Measurements from ENCODE around the gene TMED8. TPM values are rescaled to one million over a fixed set of nuclear protein-coding genes. Genes with fewer than 3 reads are reported as not detected.
"Not testable (repeated sequence)": the region's sequence is repeated elsewhere in the genome, so short reads cannot be mapped to it uniquely, and the experiment has no call there.

Gene TMED8
- total RNA-seq, 1 experiment from 2014 or later = 13.6 TPM

DNA sequence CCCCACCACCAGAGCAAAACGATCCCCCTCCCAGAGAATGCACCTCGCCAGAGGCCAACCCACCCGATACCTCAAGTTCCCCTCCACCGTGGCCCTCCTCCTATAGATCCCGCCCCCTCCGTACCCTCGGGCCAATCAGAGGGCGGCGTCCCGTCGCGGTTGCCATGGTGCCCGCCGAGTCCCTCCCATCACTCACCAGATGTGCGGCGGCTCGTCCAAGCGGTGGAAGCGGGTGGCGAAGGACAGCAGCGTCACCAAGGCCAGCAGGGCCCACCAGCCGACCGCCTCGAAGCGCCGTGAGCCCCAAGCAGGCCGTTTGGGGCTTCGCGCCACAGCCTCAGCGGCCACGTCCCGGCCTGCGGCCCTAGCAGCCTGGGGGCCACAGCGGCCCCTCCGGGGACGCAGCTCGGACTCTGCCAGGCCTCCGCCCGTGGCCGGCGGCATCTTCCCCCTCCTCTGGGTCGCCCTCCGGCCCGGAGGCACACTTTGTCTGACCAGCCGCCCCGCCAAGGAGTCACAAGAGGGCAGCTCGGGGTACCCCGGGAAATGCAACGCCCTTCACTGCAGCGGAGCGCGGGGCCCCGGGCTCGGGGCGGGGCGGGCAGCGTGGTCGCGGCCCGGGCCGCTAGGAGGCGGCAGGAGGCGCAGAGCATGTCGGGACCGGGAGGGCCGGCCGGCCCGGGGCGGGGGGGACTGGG lies 56.5 kb downstream of the TMED8 start, which contains the start of gene POMT2:
POMT2 (minus strand) TSS at position 646 of the 698 bp plus-strand sequence; CDS start at position 444, 202 bp downstream.
- peak; percentile 92 to 94 for DNase-seq
- no peaks in the 10 kb centered on the region for H3K9me3 ChIP-seq (replicated peaks)
- H3K4me1 ChIP-seq = peaks cover 38% of the 10 kb centered on the region
- H3K36me3 ChIP-seq = no peaks in the 10 kb centered on the region
- H3K27me3 ChIP-seq = no peaks in the 10 kb centered on the region
- peak within 1 kb of the TSS; percentile 93 for H3K27ac ChIP-seq
- H3K4me3 ChIP-seq = peak within 1 kb of the TSS; percentile 97

GRCh38 chr14:77319422-77319821 lies 57.5 kb downstream of the TMED8 start:
- Histone ChIP-seq H3K4me3 (peak overlapping the region; percentile 97), H3K27ac (no peak overlapping the region), H3K9me3 (replicated peaks) (no peaks in the 10 kb centered on the region), H3K4me1 (peaks cover 48% of the 10 kb centered on the region), H3K27me3 (no peaks in the 10 kb centered on the region), H3K36me3 (no peaks in the 10 kb centered on the region)
- peak in 1 of 2 experiments; percentile 36 for DNase-seq

GRCh38 chr14:77318756-77319155 lies 58.1 kb downstream of the TMED8 start:
- H3K27me3 ChIP-seq; H3K9me3 ChIP-seq (replicated peaks); H3K4me3 ChIP-seq; H3K27ac ChIP-seq; DNase-seq; H3K36me3 ChIP-seq: not testable (repeated sequence)
- peaks cover 54% of the 10 kb centered on the region for H3K4me1 ChIP-seq

GRCh38 chr14:77318006-77318553 lies 58.8 kb downstream of the TMED8 start:
- Histone ChIP-seq H3K27me3 (no peaks in the 10 kb centered on the region), H3K4me3 (no peak overlapping the region), H3K9me3 (replicated peaks) (no peaks in the 10 kb centered on the region), H3K36me3 (no peaks in the 10 kb centered on the region), H3K27ac (peak overlapping the region; percentile 27), H3K4me1 (peaks cover 61% of the 10 kb centered on the region)
- peak; percentile 37 to 68 for DNase-seq

GRCh38 chr14:77316872-77317301 lies 60.0 kb downstream of the TMED8 start:
- no peak for DNase-seq
- H3K27ac ChIP-seq = no peak overlapping the region
- no peak overlapping the region for H3K4me3 ChIP-seq
- H3K36me3 ChIP-seq = no peaks in the 10 kb centered on the region
- H3K4me1 ChIP-seq = peaks cover 59% of the 10 kb centered on the region
- no peaks in the 10 kb centered on the region for H3K9me3 ChIP-seq (replicated peaks)
- H3K27me3 ChIP-seq = no peaks in the 10 kb centered on the region

DNA sequence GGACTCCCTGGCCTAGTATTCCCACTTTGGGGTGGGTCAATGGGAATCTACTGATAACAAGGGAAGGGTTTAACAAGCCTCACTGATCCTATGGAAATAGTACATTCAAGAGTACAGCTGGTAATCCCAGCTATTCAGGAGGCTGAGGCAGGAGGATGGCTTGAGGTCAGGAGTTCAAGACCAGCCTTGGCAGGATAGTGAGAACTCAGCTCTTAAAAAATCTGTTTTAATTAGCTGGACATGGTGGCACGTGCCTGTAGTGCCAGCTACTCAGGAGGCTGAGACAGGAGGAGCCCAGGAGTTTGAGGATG lies 60.7 kb downstream of the TMED8 start:
- Histone ChIP-seq H3K36me3 (no peaks in the 10 kb centered on the region), H3K27ac (peak overlapping the region; percentile 56), H3K27me3 (no peaks in the 10 kb centered on the region), H3K9me3 (replicated peaks) (no peaks in the 10 kb centered on the region), H3K4me1 (peaks cover 58% of the 10 kb centered on the region), H3K4me3 (no peak overlapping the region)
- DNase-seq = no peak

DNA sequence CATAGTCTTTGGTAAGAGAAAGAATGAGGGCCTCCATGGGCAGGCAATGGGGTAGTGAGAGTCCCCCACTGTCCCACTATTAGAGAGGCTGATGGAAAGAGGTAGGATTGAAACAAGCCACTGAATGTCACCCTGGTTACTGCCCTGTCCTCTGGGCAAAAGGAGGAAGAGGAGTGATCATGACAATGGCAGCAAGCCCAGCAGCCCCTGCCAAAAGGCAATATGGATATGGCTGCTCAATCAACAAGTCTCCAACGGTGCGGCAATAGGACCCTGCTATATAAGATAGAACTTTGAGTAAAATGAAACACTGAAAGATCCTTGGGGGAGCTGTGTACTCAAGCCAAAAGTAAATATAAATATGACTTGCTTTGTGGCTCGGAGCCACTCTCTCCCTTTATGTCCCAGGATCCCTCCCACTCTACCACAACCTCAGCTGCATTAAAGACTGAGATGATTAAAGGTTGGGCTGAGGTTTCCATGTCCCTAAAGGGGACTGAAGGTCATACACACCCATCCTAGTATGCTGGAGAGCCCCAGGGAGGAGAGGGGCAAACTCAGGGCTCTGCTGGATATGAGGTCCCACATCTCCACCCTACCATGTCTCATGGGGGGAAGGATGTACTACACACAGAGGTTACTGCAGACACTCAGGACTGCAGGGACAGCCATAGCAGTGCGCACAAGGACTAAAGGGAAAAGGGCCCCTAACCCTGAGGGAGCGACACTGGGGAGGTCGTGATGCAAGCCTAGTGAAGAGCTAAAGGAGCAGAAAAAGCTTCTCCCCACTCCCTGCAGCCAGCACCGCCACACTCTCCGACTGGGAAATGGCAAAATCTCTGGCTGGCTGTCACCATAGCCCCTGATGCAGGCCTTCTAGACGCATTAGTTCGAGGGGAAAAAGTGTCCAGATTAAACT lies 62.1 kb downstream of the TMED8 start:
- Histone ChIP-seq H3K9me3 (replicated peaks) (no peaks in the 10 kb centered on the region), H3K27me3 (no peaks in the 10 kb centered on the region), H3K27ac (peak overlapping the region; percentile 56; the same call in 1 of the 2 replicates), H3K4me3 (no peak overlapping the region), H3K4me1 (peaks cover 57% of the 10 kb centered on the region), H3K36me3 (no peaks in the 10 kb centered on the region)
- peak in 1 of 2 experiments; percentile 17 for DNase-seq

- H3K27ac ChIP-seq = no peak overlapping the region
- no peak overlapping the region for H3K4me3 ChIP-seq
Measured at GRCh38 chr14:77314043-77314442, 62.9 kb downstream of the TMED8 start.

DNA sequence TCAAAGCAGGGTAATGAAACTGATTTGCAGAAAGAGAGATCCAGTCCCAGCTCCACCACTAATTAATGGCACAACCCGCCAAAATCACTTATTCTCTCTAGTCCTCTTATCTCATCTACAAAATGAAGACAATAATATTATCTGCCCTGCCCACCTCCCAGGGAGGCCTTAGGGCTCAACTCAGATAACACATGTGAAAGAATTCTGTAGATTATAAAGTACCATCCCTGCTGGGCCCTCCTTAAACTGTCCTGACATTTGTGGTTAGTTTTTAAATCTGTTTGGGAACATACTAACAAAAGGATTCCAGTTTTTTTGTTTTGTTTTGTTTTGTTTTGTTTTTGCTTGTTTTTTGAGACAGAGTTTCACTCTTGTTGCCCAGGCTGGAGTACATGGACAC lies 63.5 kb downstream of the TMED8 start:
- H3K27ac ChIP-seq = no peak overlapping the region
- no peaks in the 10 kb centered on the region for H3K9me3 ChIP-seq (replicated peaks)
- H3K4me3 ChIP-seq = no peak overlapping the region
- 0 out of 2 replicates have a peak, but pooled peaks cover 4% of the 10 kb centered on the region for H3K36me3 ChIP-seq
- DNase-seq = no peak
- peaks cover 56% of the 10 kb centered on the region for H3K4me1 ChIP-seq
- no peaks in the 10 kb centered on the region for H3K27me3 ChIP-seq

More at GRCh38 chr14:77314043-77314442, 62.9 kb downstream of the TMED8 start:
- Histone ChIP-seq H3K4me1 (peaks cover 54% of the 10 kb centered on the region), H3K9me3 (replicated peaks) (no peaks in the 10 kb centered on the region), H3K27me3 (no peaks in the 10 kb centered on the region), H3K36me3 (no peaks in the 10 kb centered on the region)
- no peak for DNase-seq

- Histone ChIP-seq H3K4me1 (peaks cover 54% of the 10 kb centered on the region), H3K4me3 (no peak overlapping the region), H3K27ac (no peak overlapping the region), H3K9me3 (replicated peaks) (no peaks in the 10 kb centered on the region), H3K27me3 (no peaks in the 10 kb centered on the region), H3K36me3 (0 out of 2 replicates have a peak, but pooled peaks cover 4% of the 10 kb centered on the region)
- no peak for DNase-seq
Measured at GRCh38 chr14:77311217-77311616, 65.7 kb downstream of the TMED8 start.

- DNase-seq = no peak
Measured at GRCh38 chr14:77310026-77310425, 66.9 kb downstream of the TMED8 start.

GRCh38 chr14:77309131-77309530 lies 67.8 kb downstream of the TMED8 start:
- H3K36me3 ChIP-seq = 0 out of 2 replicates have a peak, but pooled peaks cover 8% of the 10 kb centered on the region
- H3K27ac ChIP-seq = no peak overlapping the region
- no peak overlapping the region for H3K4me3 ChIP-seq
- no peak for DNase-seq
- peaks cover 54% of the 10 kb centered on the region for H3K4me1 ChIP-seq
- no peaks in the 10 kb centered on the region for H3K9me3 ChIP-seq (replicated peaks)
- H3K27me3 ChIP-seq = no peaks in the 10 kb centered on the region

More at GRCh38 chr14:77310026-77310425, 66.9 kb downstream of the TMED8 start:
- Histone ChIP-seq H3K27me3 (no peaks in the 10 kb centered on the region), H3K4me3 (no peak overlapping the region), H3K4me1 (peaks cover 54% of the 10 kb centered on the region), H3K36me3 (0 out of 2 replicates have a peak, but pooled peaks cover 8% of the 10 kb centered on the region), H3K9me3 (replicated peaks) (no peaks in the 10 kb centered on the region), H3K27ac (no peak overlapping the region)

DNA sequence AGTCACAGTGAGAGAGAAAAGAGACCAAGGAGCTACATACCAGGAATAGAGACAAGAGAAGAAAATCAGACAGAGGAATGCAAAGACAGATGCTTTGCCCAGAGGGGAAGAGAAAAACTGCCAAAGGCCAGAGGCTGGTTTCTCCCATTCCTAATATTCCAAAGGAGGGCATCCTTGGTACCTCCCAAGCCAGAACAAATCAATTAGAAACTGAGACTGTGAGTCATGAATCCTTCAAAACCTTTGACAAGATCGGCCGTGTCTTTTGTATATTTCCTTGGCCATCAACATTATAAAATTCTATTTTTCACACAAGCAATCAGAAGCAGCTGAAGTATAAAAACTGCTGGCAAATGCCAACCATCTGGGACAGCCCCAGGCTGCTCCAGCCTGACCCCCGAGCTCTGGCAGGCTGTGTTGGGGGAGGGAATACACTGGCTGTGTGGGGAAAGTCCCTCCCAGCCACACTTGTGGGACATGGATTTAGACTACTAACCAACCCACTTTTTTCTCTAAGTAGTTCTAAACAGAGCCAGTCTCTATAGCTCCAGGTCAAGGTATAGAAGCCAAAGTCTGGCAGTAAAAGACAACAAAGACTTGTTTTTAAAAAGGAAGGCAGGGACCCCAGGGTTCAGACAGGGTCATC lies 69.9 kb downstream of the TMED8 start:
- Histone ChIP-seq H3K4me1 (peaks cover 56% of the 10 kb centered on the region), H3K4me3 (peak overlapping the region; percentile 16), H3K27ac (peak overlapping the region; percentile 100)

DNA sequence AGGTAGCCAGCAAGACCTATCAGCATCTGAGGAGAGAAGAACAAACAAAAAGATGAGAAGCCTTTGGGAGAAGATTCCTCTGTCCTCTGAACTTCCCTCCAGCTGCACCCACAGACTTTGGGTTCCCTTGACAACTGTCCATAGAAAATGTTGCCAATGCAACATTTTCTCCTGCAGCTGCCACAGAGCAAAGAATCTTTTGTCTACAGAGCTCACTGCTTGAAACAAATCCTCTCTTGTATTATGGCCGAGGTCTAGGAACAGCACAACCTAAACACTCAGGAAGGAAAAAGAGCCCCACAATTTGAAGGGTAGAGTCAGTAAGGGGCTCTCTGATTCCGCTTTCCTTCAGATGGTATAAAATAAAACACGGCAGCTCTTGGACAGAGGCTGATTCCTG lies 70.5 kb downstream of the TMED8 start:
- 0 out of 2 replicates have a peak, but pooled peaks cover 8% of the 10 kb centered on the region for H3K36me3 ChIP-seq
- DNase-seq = peak; percentile 67 to 86
- H3K9me3 ChIP-seq (replicated peaks) = no peaks in the 10 kb centered on the region
- peaks cover 57% of the 10 kb centered on the region for H3K4me1 ChIP-seq
- peak overlapping the region; percentile 16 for H3K4me3 ChIP-seq
- H3K27me3 ChIP-seq = no peaks in the 10 kb centered on the region
- peak overlapping the region; percentile 100 for H3K27ac ChIP-seq

More for the DNA sequence above, 69.9 kb downstream of the TMED8 start:
- H3K9me3 ChIP-seq (replicated peaks) = no peaks in the 10 kb centered on the region
- DNase-seq = peak; percentile 84 to 86
- no peaks in the 10 kb centered on the region for H3K27me3 ChIP-seq
- 0 out of 2 replicates have a peak, but pooled peaks cover 8% of the 10 kb centered on the region for H3K36me3 ChIP-seq

All from SJCRH30 (cell line).